Stimulated activated CD4-positive, alpha-beta T cell treated with anti-CD3 and anti-CD28 coated beads, Interleukin-1b, Interleukin-23, amount 100 ng/mL, for 4 hours (primary cell): ENCODE results near the gene PTPRM.

Experiments
- DNase-seq, 2 donors: peaks; one replicate each; pipeline ENCODE4 v3.0.0-alpha.2; 2020; ENCODE audit warnings: low read depth in 2 of 2

PTPRM gene

GRCh38 chr18:8231316-8231715 lies 664.2 kb downstream of the PTPRM start:
- no peak for DNase-seq

GRCh38 chr18:8232791-8233190 lies 665.7 kb downstream of the PTPRM start:
- no peak for DNase-seq

GRCh38 chr18:8235894-8236293 lies 668.8 kb downstream of the PTPRM start:
- no peak for DNase-seq

DNA sequence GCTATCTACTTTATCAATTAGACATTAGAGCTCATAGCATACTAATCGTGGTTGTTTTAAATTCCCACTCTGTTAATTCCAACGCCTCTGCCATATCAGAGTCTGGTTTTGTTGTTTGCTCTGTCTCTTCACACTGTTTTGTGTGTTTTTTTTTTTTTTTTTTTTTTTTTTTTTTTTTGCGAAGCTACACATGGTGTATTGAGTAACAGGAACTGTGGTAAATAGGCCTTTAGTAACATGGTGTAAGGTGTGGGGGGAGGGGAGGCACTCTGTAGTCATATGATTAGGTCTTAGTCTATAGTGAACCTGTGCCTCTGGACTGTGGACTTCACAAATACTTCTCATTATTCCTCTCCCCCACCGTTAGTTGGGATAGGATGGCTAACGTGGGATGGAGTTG lies 671.4 kb downstream of the PTPRM start:
- DNase-seq, result no peak

GRCh38 chr18:8241731-8242130 lies 674.6 kb downstream of the PTPRM start:
- DNase-seq, result no peak

- DNase-seq, result no peak
Measured at GRCh38 chr18:8242151-8242696, 675.1 kb downstream of the PTPRM start.

- no peak for DNase-seq
Measured at GRCh38 chr18:8247700-8248099, 680.6 kb downstream of the PTPRM start.

DNA sequence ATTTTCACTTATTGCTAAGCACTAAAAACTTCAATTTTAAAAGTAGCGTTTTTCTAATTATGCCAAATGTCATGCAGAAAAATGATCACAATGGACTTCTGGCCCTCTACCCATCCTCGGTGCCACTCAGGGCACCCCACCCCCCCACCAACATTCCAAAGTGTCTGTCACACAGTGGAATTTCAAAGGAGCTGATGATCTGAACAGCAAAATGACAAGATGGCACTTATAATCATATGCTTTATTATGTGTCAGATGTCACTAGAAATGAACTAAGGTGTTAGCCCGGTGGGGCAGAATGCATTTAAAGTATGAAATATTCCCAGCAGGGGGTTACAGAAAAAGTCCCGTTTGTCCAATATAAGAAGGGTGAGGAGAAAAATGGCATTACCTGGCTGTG lies 681.5 kb downstream of the PTPRM start:
- DNase-seq, result no peak

DNA sequence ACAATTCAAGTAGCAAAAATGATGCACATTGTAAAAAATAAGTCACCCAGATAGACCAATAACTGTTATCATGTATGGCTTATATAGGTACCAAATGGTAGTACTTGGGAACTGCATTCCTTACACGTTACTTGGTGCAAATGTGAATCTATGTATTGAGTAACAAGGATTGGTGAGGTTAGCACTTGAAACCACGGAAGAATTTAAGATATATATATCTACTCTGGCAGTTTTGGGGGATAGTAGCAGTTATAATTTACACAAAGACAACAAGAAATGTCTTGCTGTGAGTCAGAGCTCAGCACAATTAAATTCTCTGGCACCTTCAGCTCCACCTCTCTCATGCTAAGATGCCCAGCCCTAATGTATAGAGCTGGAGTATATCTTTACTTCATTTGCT lies 682.7 kb downstream of the PTPRM start:
- DNase-seq, result no peak

DNA sequence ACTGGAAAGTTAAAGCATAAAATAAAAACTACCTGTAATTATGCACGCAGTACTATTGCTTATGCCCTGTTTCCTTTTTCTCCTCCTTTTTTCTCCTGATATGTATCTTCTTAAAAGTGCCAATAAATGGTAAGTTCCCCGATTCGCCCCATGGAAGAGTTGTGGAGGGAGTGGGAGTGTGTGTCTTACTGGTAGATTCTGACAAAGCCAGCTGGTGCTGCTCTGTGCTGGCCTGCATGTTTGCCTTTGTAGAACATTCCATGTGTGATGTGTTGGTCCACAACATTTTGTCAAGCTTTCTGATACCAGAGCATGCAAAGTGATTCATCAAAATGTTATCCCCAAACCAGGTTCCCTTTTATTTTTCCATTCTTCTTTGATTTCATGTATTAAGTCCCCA lies 685.3 kb downstream of the PTPRM start:
- DNase-seq, result no peak

DNA sequence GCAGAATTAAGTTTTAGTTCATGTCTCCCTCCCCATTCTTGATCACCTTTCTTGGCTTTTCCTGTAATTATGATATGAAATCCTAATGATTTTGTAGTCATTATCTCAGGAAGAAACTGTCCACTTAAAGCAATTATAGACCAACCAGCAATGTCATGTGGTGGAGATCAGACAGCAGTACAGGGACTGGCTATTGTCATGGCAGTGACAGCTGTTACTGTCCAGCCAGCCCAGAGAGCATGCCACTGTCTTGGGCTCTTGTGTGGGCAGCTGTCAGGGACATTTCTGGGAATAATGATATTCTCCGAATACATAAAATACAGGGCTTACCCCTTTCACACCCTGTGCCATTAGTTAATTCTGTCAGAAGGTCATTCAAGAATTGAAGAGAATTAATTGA lies 686.8 kb downstream of the PTPRM start:
- DNase-seq, result no peak

- no peak for DNase-seq
Measured at GRCh38 chr18:8254654-8255053, 687.5 kb downstream of the PTPRM start.

GRCh38 chr18:8257851-8258434 lies 690.8 kb downstream of the PTPRM start:
- no peak for DNase-seq

DNA sequence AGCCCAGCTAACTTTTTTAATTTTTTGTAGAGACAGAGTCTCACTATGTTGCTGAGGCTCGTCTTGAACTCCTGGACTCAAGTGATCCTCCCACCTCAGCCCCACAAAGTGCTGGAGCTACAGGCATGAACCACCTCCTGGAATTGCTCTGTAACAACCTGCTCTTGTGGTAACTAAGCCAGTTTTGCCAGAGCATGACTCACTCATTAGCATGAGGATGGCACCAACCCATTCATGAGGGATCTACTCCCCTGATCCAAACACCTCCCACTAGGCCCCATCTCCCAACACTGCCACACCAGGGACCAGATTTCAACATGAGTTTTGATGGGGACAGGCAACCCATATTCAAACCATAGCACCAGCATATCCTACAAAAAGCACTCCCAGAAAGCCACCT lies 693.2 kb downstream of the PTPRM start:
- DNase-seq, result no peak

- DNase-seq, result no peak
Measured at GRCh38 chr18:8260827-8261226, 693.7 kb downstream of the PTPRM start.

GRCh38 chr18:8261651-8262091 lies 694.6 kb downstream of the PTPRM start:
- no peak for DNase-seq

GRCh38 chr18:8262221-8262620 lies 695.1 kb downstream of the PTPRM start:
- no peak for DNase-seq

DNA sequence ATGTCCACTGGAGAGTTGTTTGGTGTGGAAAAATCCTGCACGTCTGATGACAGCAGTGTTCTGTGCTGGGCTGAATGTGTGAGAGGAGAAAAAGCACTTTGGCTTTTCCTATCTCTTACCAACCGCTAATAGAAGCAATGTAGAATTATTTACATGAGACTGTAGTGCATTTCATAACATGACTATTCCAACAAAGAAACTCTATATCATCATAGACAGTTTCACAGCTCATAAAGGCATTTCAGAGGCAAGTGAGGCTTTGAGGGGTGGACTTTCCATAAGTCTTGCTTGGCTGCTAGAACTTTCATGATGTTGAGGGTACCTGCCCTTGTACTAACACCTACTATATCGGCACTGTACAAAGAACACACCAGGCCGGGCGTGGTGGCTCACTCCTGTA lies 697.0 kb downstream of the PTPRM start:
- no peak for DNase-seq

DNA sequence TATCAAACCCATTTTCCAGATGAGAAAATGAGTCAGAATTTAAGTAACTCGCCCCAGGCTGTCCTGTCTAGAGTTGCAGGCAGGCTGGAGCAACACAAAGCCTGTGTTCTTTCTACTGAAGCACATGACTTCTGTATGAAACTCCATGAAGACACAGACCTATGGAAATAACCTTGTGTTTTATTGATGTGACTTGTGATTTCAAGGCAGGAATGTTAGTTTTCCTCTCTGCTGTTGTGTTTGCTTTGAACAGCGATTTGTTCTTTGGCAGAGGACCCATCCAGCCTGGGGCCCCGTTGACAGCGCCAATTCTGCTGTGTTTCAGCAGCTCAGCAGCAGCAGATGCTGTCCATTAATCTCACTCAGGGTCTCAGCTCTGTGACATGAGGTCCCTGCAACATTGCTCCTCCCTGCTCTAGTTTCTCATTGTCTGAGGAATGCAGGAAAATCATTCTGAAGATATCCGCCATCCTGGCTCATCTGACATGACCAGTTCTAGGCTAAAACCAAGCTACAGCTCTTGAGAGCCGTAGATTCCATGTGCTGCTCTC lies 697.8 kb downstream of the PTPRM start:
- no peak for DNase-seq

DNA sequence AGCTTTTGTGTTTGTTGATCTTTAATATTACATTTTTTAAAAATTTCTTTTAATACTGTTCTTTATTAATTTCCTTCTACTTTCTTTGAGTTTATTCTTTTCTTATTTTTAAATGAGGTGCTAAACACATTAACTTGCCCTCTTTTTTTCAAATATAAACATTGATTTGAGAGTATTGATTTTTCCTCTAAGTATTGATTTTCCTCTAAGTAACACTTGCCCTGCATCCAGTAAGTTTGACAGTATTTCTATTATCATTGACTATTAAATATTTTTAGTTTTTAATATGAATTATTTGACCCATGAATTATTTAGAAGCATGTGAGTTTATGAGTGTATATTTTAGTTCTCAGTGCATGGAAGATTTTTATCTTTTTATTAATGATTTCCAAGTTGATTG lies 705.1 kb downstream of the PTPRM start:
- no peak for DNase-seq

- DNase-seq, result no peak
Measured at GRCh38 chr18:8274370-8274769, 707.3 kb downstream of the PTPRM start.

GRCh38 chr18:8276406-8276805 lies 709.3 kb downstream of the PTPRM start:
- DNase-seq, result no peak

DNA sequence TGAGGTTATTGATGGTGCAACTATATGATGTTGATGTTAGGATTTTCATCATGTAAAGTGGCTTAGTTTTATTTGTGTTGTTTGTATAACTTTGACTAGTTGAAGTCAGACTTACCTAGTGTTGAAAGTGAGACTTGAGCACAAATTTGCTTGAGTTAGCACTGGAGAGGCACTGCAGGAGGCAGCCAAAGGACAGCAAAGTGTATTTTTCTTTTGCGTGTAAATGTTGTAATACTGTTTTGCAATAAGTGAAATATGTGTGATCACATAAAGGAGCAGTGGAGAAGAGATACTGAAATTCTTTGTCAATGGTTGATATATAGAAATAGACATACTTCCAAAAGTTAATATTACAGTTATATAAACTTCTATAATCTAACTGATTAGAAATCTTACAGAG lies 710.2 kb downstream of the PTPRM start:
- DNase-seq, result no peak

- no peak for DNase-seq
Measured at GRCh38 chr18:8279346-8279745, 712.2 kb downstream of the PTPRM start.
